GM12873 (cell line): ENCODE results near the gene NEK7.

Experiments
- CTCF ChIP-seq: IDR thresholded peaks from 2 replicates; pipeline ENCODE4 v1.5.1; 2012; ENCODE audit warnings: low read depth, mild to moderate bottlenecking, moderate library complexity, low read length, control low read depth; ENCODE audit not compliant: insufficient read depth; ENCODE audit errors: missing control alignments

The NEK7 gene

GRCh38 chr1:198271467-198271866 lies 114.7 kb downstream of the NEK7 start:
- TF ChIP-seq CTCF, result no peak

- no peak for TF ChIP-seq CTCF
These were observed 115.7 kb downstream of the NEK7 start for GRCh38 chr1:198272492-198272891.

- TF ChIP-seq CTCF, result no peak
These were observed 117.0 kb downstream of the NEK7 start for GRCh38 chr1:198273748-198274295.

GRCh38 chr1:198275597-198275996 lies 118.8 kb downstream of the NEK7 start:
- TF ChIP-seq CTCF, result no peak

- no peak for TF ChIP-seq CTCF
These were observed 119.4 kb downstream of the NEK7 start for GRCh38 chr1:198276241-198276640.

- no peak for TF ChIP-seq CTCF
These were observed 122.1 kb downstream of the NEK7 start for GRCh38 chr1:198278943-198279342.

GRCh38 chr1:198280080-198280479 lies 123.3 kb downstream of the NEK7 start:
- no peak for TF ChIP-seq CTCF
